HG03521 (cell line): ENCODE data around the gene PRKAR2B.
"Not testable (repeated sequence)": the region's sequence is repeated elsewhere in the genome, so short reads cannot be mapped to it uniquely, and the experiment has no call there.

Experiments used
- ATAC-seq: cut with Tn5 transposase; IDR thresholded peaks from one replicate; pipeline ENCODE4 v1.9.1; 2021; ENCODE audit warnings: mild to moderate bottlenecking, moderate library complexity; ENCODE audit not compliant: unreplicated experiment

The PRKAR2B gene

GRCh38 chr7:107076781-107077698, 32.5 kb downstream of the PRKAR2B start:
- ATAC-seq = no peak

- ATAC-seq = no peak
Measured at GRCh38 chr7:107077699-107078516, 33.4 kb downstream of the PRKAR2B start.

- no peak for ATAC-seq
Measured at GRCh38 chr7:107078517-107078966, 34.0 kb downstream of the PRKAR2B start.

- no peak for ATAC-seq
Measured at GRCh38 chr7:107079212-107079940, 34.9 kb downstream of the PRKAR2B start.

- no peak for ATAC-seq
Measured at GRCh38 chr7:107080099-107080505, 35.6 kb downstream of the PRKAR2B start.

GRCh38 chr7:107080533-107080932, 36.0 kb downstream of the PRKAR2B start:
- ATAC-seq = no peak

- ATAC-seq = no peak
Measured at GRCh38 chr7:107085180-107085579, 40.7 kb downstream of the PRKAR2B start.

GRCh38 chr7:107089627-107090026, 45.1 kb downstream of the PRKAR2B start:
- ATAC-seq = no peak

- no peak for ATAC-seq
Measured at GRCh38 chr7:107090457-107090856, 46.0 kb downstream of the PRKAR2B start.

GRCh38 chr7:107091306-107091705, 46.8 kb downstream of the PRKAR2B start:
- no peak for ATAC-seq

- ATAC-seq = not testable (repeated sequence)
Measured at GRCh38 chr7:107093671-107094070, 49.2 kb downstream of the PRKAR2B start.

GRCh38 chr7:107099154-107099553, 54.6 kb downstream of the PRKAR2B start:
- ATAC-seq = not testable (repeated sequence)

GRCh38 chr7:107100824-107101223, 56.3 kb downstream of the PRKAR2B start:
- no peak for ATAC-seq

- ATAC-seq = no peak
Measured at GRCh38 chr7:107103369-107103768, 58.9 kb downstream of the PRKAR2B start.

- ATAC-seq = no peak
Measured at GRCh38 chr7:107104801-107105200, 60.3 kb downstream of the PRKAR2B start.

GRCh38 chr7:107105591-107106245, 61.2 kb downstream of the PRKAR2B start:
- ATAC-seq = no peak

- ATAC-seq = no peak
Measured at GRCh38 chr7:107108793-107109371, 64.4 kb downstream of the PRKAR2B start.

- no peak for ATAC-seq
Measured at GRCh38 chr7:107109955-107110354, 65.5 kb downstream of the PRKAR2B start.

- no peak for ATAC-seq
Measured at GRCh38 chr7:107111196-107111595, 66.7 kb downstream of the PRKAR2B start.

- ATAC-seq = no peak
Measured at GRCh38 chr7:107113866-107114265, 69.4 kb downstream of the PRKAR2B start.
